ENCODE measurements around the gene FAM43B.

FAM43B gene

GRCh38 chr1:20552728-20553445 is 514 bp downstream of the FAM43B start:
- DNase-seq = no peak

- no peak for DNase-seq
These were observed 2.8 kb downstream of the FAM43B start for GRCh38 chr1:20555025-20555757.

GRCh38 chr1:20555758-20556120 is 3.4 kb downstream of the FAM43B start:
- DNase-seq = no peak

- no peak for DNase-seq
These were observed 5.8 kb downstream of the FAM43B start for GRCh38 chr1:20558191-20558590.

- DNase-seq = no peak
These were observed 8.6 kb downstream of the FAM43B start for GRCh38 chr1:20560966-20561365.

GRCh38 chr1:20565234-20565633 is 12.9 kb downstream of the FAM43B start:
- DNase-seq = no peak

- DNase-seq = no peak
These were observed 17.2 kb downstream of the FAM43B start for GRCh38 chr1:20569523-20570098.

- no peak for DNase-seq
These were observed 19.1 kb downstream of the FAM43B start for GRCh38 chr1:20571427-20571826.

- DNase-seq = no peak
These were observed 21.6 kb downstream of the FAM43B start for GRCh38 chr1:20573987-20574386.

GRCh38 chr1:20574686-20575540 is 22.5 kb downstream of the FAM43B start:
- peak; percentile 43 for DNase-seq

GRCh38 chr1:20575541-20576336 is 23.4 kb downstream of the FAM43B start:
- DNase-seq = no peak

GRCh38 chr1:20578062-20578461 is 25.7 kb downstream of the FAM43B start:
- no peak for DNase-seq

GRCh38 chr1:20578721-20579395 is 26.5 kb downstream of the FAM43B start:
- DNase-seq = no peak

- no peak for DNase-seq
These were observed 32.5 kb downstream of the FAM43B start for GRCh38 chr1:20584890-20585289.

- DNase-seq = no peak
These were observed 34.7 kb downstream of the FAM43B start for GRCh38 chr1:20586953-20587660.

- DNase-seq = no peak
These were observed 35.3 kb downstream of the FAM43B start for GRCh38 chr1:20587661-20588053.

- no peak for DNase-seq
These were observed 36.4 kb downstream of the FAM43B start, which contains the start of gene CDA for GRCh38 chr1:20588634-20589225. TSS of gene CDA (plus strand) at chr1:20589097. CDS start at chr1:20589130, 33 bp downstream.

GRCh38 chr1:20589331-20590278 is 37.2 kb downstream of the FAM43B start:
- no peak for DNase-seq

GRCh38 chr1:20590306-20590777 is 38.0 kb downstream of the FAM43B start:
- no peak for DNase-seq

All from activated naive CD4-positive, alpha-beta T cell treated with Interleukin-2 at 50 U/mL for 16 hours (primary cell).